Mesenchymal stem cell (in vitro differentiated cells and primary cell): ENCODE measurements around the gene GK. TPM values are rescaled to one million over a fixed set of nuclear protein-coding genes. Genes with fewer than 3 reads are reported as not detected.

Source experiments
- DNase-seq: peaks from one replicate; pipeline ENCODE4 v3.0.0-alpha.2; 2013
- H2AFZ ChIP-seq: one replicate; pipeline ENCODE4 v1.6.1; 2013; ENCODE audit warnings: low read depth, mild to moderate bottlenecking, control low read depth, inconsistent platforms, low read length, moderate library complexity
- H2AK5ac ChIP-seq: 2 replicates; pipeline ENCODE4 v1.6.1; 2013; ENCODE audit warnings: low read length, moderate library complexity, mild to moderate bottlenecking, inconsistent platforms; ENCODE audit not compliant: severe bottlenecking
- H2BK120ac ChIP-seq: one replicate; pipeline ENCODE4 v1.6.1; 2013; ENCODE audit warnings: low read depth, mild to moderate bottlenecking, inconsistent platforms, low read length, moderate library complexity
- H2BK12ac ChIP-seq, 2 experiments: one replicate each; pipeline ENCODE4 v1.6.1; 2013; ENCODE audit warnings: inconsistent platforms in 2 of 2, low read length in 2 of 2, mild to moderate bottlenecking in 2 of 2, moderate library complexity in 2 of 2, control low read depth in 1 of 2
- H2BK15ac ChIP-seq: one replicate; pipeline ENCODE4 v1.6.1; 2013; ENCODE audit warnings: mild to moderate bottlenecking, low read depth, inconsistent platforms; ENCODE audit not compliant: poor library complexity, severe bottlenecking
- H2BK5ac ChIP-seq: 2 replicates; pipeline ENCODE4 v1.6.1; 2013; ENCODE audit warnings: low read depth, mild to moderate bottlenecking, low read length, control low read depth, inconsistent platforms; ENCODE audit not compliant: poor library complexity, severe bottlenecking
- H3K14ac ChIP-seq, 2 experiments: one replicate each; pipeline ENCODE4 v1.6.1; 2013; ENCODE audit warnings: inconsistent platforms in 2 of 2, low read length in 2 of 2, control low read depth in 1 of 2, mild to moderate bottlenecking in 1 of 2, moderate library complexity in 1 of 2
- H3K18ac ChIP-seq, 2 experiments: one replicate each; pipeline ENCODE4 v1.6.1; 2013; ENCODE audit warnings: inconsistent platforms in 2 of 2, low read length in 2 of 2, control low read depth in 1 of 2, low read depth in 1 of 2, mild to moderate bottlenecking in 1 of 2
- H3K23ac ChIP-seq, 2 experiments: one replicate each; pipeline ENCODE4 v1.6.1; 2013; ENCODE audit warnings: inconsistent platforms in 2 of 2, low read length in 2 of 2, mild to moderate bottlenecking in 2 of 2, moderate library complexity in 2 of 2, control low read depth in 1 of 2
- H3K27ac ChIP-seq: 2 replicates; pipeline ENCODE4 v1.5.1; 2013; ENCODE audit warnings: mild to moderate bottlenecking, moderate library complexity, low read length, control low read depth, inconsistent platforms; ENCODE audit not compliant: poor library complexity, severe bottlenecking
- H3K27me3 ChIP-seq, 2 experiments: 2 replicates each; pipeline versions ENCODE4 v1.6.1 to v1.7.0; 2013; ENCODE audit warnings: low read length in 2 of 2, mild to moderate bottlenecking in 2 of 2, moderate library complexity in 2 of 2, control low read depth in 1 of 2, inconsistent platforms in 1 of 2; ENCODE audit not compliant: control insufficient read depth in 1 of 2, insufficient read depth in 1 of 2
- H3K36me3 ChIP-seq, 2 experiments: 2 replicates each; pipeline versions ENCODE4 v1.6.1 to v1.7.0; 2013; ENCODE audit warnings: low read length in 2 of 2, control low read depth in 1 of 2, inconsistent platforms in 1 of 2, low read depth in 1 of 2, mild to moderate bottlenecking in 1 of 2; ENCODE audit not compliant: insufficient read depth in 2 of 2, control insufficient read depth in 1 of 2
- H3K4ac ChIP-seq, 2 experiments: one replicate each; pipeline ENCODE4 v1.6.1; 2013; ENCODE audit warnings: inconsistent platforms in 2 of 2, low read length in 2 of 2, mild to moderate bottlenecking in 2 of 2, moderate library complexity in 2 of 2, control low read depth in 1 of 2, low read depth in 1 of 2
- H3K4me1 ChIP-seq: 2 replicates; pipeline ENCODE4 v1.6.1; 2013; ENCODE audit warnings: low read depth, low read length, control low read depth; ENCODE audit not compliant: control insufficient read depth, insufficient read depth
- H3K4me2 ChIP-seq: 2 replicates; pipeline ENCODE4 v1.6.1; 2013; ENCODE audit warnings: low read length, mild to moderate bottlenecking, inconsistent platforms; ENCODE audit not compliant: poor library complexity, severe bottlenecking
- H3K4me3 ChIP-seq, 2 experiments: 2 replicates each; pipeline versions ENCODE4 v1.5.1 to v1.7.0; 2013; ENCODE audit warnings: low read length in 2 of 2, mild to moderate bottlenecking in 2 of 2, control low read depth in 1 of 2, low read depth in 1 of 2; ENCODE audit not compliant: insufficient read depth in 1 of 2
- H3K79me1 ChIP-seq: replicated peaks from 2 replicates; pipeline ENCODE4 v1.6.1; 2013; ENCODE audit warnings: mild to moderate bottlenecking, control low read depth, low read length, inconsistent platforms; ENCODE audit not compliant: poor library complexity, severe bottlenecking
- H3K9ac ChIP-seq: 2 replicates; pipeline ENCODE4 v1.7.0; 2013; ENCODE audit warnings: mild to moderate bottlenecking, low read length, moderate library complexity
- H3K9me3 ChIP-seq: 2 replicates; pipeline ENCODE4 v1.7.0; 2013; ENCODE audit warnings: mild to moderate bottlenecking, low read length; ENCODE audit not compliant: control insufficient read depth
- H4K8ac ChIP-seq: one replicate; pipeline ENCODE4 v1.6.1; 2013; ENCODE audit warnings: inconsistent platforms, mild to moderate bottlenecking, low read length, moderate library complexity
- H4K91ac ChIP-seq: one replicate; pipeline ENCODE4 v1.6.1; 2013; ENCODE audit warnings: mild to moderate bottlenecking, low read length, inconsistent platforms
- WGBS: methylation state at CpG from one replicate; pipeline ENCODE4 v1.1.7; 2013; ENCODE audit warnings: mixed read lengths; 5-methylcytosine and 5-hydroxymethylcytosine counted together
- polyA plus RNA-seq, 2 experiments: library from polyadenylated mRNA; stranded (reverse); fragments of 200-250 nt; gene quantifications; one replicate each; pipeline ENCODE4 v1.2.3, GENCODE V29; 2013

GK gene
- 6.2 TPM for polyA plus RNA-seq (2013, experiment 1 of 2)
- polyA plus RNA-seq (2013, experiment 2 of 2), result 6.2 TPM

DNA sequence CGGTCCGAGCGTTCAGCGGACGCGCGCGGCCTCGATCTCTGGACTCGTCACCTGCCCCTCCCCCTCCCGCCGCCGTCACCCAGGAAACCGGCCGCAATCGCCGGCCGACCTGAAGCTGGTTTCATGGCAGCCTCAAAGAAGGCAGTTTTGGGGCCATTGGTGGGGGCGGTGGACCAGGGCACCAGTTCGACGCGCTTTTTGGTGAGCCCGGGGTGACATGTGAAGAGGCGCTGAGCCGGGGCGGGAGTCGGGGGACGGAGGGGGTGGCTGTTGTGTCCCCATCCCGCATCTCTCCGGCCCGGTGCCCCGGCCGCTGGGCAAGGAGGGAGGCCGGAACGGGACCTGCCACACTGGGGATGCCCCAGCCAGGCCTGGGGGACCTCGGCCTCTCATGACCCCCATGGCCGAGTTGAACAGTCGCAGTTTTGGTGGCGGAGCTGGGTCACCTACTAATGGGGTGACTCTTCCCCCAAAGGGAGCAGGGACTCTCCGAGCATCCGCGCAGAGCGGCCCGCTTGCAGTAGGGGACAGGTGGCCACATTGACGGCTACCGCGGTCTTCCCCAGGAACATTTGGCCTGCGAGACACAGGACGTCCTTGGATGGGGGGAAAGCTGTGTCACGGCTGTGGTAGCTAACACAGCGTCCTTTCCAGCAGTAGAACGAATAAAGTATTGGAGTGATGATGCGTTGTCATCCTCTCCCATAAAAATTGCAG lies at the start of gene GK:
GK (plus strand) TSS at position 9 of the 717 bp plus-strand sequence; CDS start at position 124, 115 bp downstream.
- H3K79me1 ChIP-seq, result peaks cover 5% of the 10 kb centered on the region
- peak within 1 kb of the TSS; percentile 69 to 87 for H3K4me3 ChIP-seq
- peak; percentile 31 for DNase-seq
- H3K4ac ChIP-seq, result no peak within 1 kb of the TSS
- no peak within 1 kb of the TSS for H2BK120ac ChIP-seq
- no peak within 1 kb of the TSS for H2BK5ac ChIP-seq
- no peak within 1 kb of the TSS for H3K23ac ChIP-seq
- no peak within 1 kb of the TSS for H3K14ac ChIP-seq
- no peaks in the 10 kb centered on the region for H3K27me3 ChIP-seq
- peak within 1 kb of the TSS; percentile 18 for H2AFZ ChIP-seq
- H3K4me2 ChIP-seq, result peak within 1 kb of the TSS; percentile 87
- no peak within 1 kb of the TSS for H4K8ac ChIP-seq
- WGBS, result 1% methylated on average over 17 of the region's 53 CpGs
- H4K91ac ChIP-seq, result no peak within 1 kb of the TSS
- H3K4me1 ChIP-seq, result peaks cover 1% of the 10 kb centered on the region
- peak within 1 kb of the TSS; percentile 43 to 57 for H3K18ac ChIP-seq
- no peaks in the 10 kb centered on the region for H3K9me3 ChIP-seq
- no peak within 1 kb of the TSS for H3K27ac ChIP-seq
- peak within 1 kb of the TSS; percentile 94 for H3K9ac ChIP-seq
- no peak within 1 kb of the TSS for H2BK12ac ChIP-seq
- no peak within 1 kb of the TSS for H2AK5ac ChIP-seq
- H3K36me3 ChIP-seq, result no peaks in the 10 kb centered on the region
- no peak within 1 kb of the TSS for H2BK15ac ChIP-seq

DNA sequence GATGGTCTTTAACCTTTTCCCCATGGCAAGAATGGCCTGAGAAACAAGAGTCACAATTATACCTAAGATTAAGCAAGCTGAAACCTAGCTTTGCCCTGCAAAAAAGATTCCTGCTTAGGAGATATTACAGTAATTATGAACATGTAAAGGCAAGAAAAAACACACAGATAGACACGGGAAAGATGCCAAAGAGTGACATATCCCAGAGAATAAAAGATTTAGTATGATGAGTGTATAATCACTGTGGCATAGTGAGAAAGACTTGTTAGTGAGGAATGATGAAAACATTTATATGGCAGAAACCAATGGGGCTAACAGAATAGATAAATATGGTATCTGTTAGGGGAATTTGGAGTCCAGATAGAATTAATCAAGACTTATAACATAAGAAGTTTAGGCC lies 46.1 kb upstream of the GK start:
- no peak overlapping the region for H3K4me3 ChIP-seq
- no peak overlapping the region for H2AK5ac ChIP-seq
- H3K4me2 ChIP-seq, result no peak overlapping the region
- H3K9me3 ChIP-seq, result no peaks in the 10 kb centered on the region
- H3K18ac ChIP-seq, result no peak overlapping the region
- no peaks in the 10 kb centered on the region for H3K4me1 ChIP-seq
- H3K9ac ChIP-seq, result no peak overlapping the region
- 84% methylated on average over 1 of the region's 1 CpG for WGBS
- no peak overlapping the region for H2BK120ac ChIP-seq
- H3K36me3 ChIP-seq, result no peaks in the 10 kb centered on the region
- H3K23ac ChIP-seq, result no peak overlapping the region
- H3K27me3 ChIP-seq, result no peaks in the 10 kb centered on the region
- no peak overlapping the region for H3K14ac ChIP-seq
- H2BK12ac ChIP-seq, result no peak overlapping the region
- no peak overlapping the region for H4K91ac ChIP-seq
- no peak for DNase-seq
- no peak overlapping the region for H2BK5ac ChIP-seq
- no peak overlapping the region for H4K8ac ChIP-seq
- H2AFZ ChIP-seq, result no peak overlapping the region
- no peak overlapping the region for H3K4ac ChIP-seq
- H2BK15ac ChIP-seq, result no peak overlapping the region
- H3K79me1 ChIP-seq, result no peaks in the 10 kb centered on the region
- no peak overlapping the region for H3K27ac ChIP-seq

DNA sequence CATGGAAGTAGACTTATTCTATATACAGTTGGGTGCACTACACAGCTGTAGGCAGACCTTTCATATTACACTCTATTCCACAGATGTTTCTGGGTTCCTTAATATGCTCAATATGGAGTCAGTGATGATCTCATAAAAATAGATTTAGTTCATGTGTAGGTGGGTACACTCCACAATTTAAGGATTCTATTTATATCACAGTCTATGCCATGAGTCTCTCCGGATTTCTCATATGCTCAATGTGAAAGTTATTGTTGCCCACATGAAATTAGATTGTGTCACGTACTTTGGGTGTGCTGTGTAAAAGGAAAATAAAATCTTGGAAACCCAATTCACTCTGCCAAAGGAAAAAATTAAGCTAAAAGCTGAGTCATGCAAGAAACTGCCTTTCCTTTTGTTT lies 43.2 kb upstream of the GK start:
- Histone ChIP-seq H3K4ac (no peak overlapping the region), H2AK5ac (no peak overlapping the region), H2BK120ac (no peak overlapping the region), H3K27me3 (no peaks in the 10 kb centered on the region), H3K4me1 (no peaks in the 10 kb centered on the region), H3K23ac (no peak overlapping the region), H3K79me1 (no peaks in the 10 kb centered on the region), H2BK5ac (no peak overlapping the region), H3K9ac (peak overlapping the region; percentile 52), H4K91ac (no peak overlapping the region), H3K27ac (no peak overlapping the region), H3K4me3 (no peak overlapping the region), H3K18ac (no peak overlapping the region), H4K8ac (no peak overlapping the region), H2BK12ac (no peak overlapping the region), H2AFZ (no peak overlapping the region), H3K4me2 (no peak overlapping the region), H3K14ac (no peak overlapping the region), H3K9me3 (no peaks in the 10 kb centered on the region), H3K36me3 (no peaks in the 10 kb centered on the region), H2BK15ac (no peak overlapping the region)
- DNase-seq, result no peak
- 87% methylated on average over 2 of the region's 2 CpGs for WGBS

DNA sequence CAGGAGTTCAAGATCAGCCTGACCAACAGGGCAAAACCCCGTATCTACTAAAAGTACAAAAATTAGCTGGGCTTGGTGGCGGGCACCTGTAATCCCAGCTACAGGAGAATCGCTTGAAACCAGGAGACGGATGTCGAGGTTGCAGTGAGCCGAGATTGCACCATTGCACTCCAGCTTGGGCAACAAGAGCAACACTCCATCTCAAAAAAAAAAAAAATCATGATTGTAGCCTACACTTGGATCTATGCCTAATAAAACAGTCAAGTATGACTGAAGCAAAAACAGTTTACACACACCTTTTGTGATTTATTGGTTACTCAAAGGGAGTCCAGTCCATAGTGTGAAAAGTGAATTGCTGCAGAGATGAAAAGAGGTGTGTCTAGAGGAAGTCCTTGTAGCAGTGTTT lies 41.0 kb upstream of the GK start:
- Histone ChIP-seq H3K27ac (no peak overlapping the region), H3K4me2 (no peak overlapping the region), H4K8ac (no peak overlapping the region), H3K36me3 (no peaks in the 10 kb centered on the region), H3K27me3 (no peaks in the 10 kb centered on the region), H3K14ac (no peak overlapping the region), H3K18ac (no peak overlapping the region), H3K9ac (no peak overlapping the region), H3K4me1 (no peaks in the 10 kb centered on the region), H2BK15ac (no peak overlapping the region), H2BK120ac (no peak overlapping the region), H3K9me3 (peaks cover 9% of the 10 kb centered on the region), H2AFZ (no peak overlapping the region), H2BK5ac (no peak overlapping the region), H3K4me3 (no peak overlapping the region), H3K79me1 (no peaks in the 10 kb centered on the region), H3K23ac (no peak overlapping the region), H3K4ac (no peak overlapping the region), H2AK5ac (no peak overlapping the region), H2BK12ac (no peak overlapping the region), H4K91ac (no peak overlapping the region)
- WGBS, result 92% methylated on average over 6 of the region's 6 CpGs
- no peak for DNase-seq
